ENCODE results near the gene SPC24.
"Not testable (repeated sequence)": the region's sequence is repeated elsewhere in the genome, so short reads cannot be mapped to it uniquely, and the experiment has no call there.

The SPC24 gene

DNA sequence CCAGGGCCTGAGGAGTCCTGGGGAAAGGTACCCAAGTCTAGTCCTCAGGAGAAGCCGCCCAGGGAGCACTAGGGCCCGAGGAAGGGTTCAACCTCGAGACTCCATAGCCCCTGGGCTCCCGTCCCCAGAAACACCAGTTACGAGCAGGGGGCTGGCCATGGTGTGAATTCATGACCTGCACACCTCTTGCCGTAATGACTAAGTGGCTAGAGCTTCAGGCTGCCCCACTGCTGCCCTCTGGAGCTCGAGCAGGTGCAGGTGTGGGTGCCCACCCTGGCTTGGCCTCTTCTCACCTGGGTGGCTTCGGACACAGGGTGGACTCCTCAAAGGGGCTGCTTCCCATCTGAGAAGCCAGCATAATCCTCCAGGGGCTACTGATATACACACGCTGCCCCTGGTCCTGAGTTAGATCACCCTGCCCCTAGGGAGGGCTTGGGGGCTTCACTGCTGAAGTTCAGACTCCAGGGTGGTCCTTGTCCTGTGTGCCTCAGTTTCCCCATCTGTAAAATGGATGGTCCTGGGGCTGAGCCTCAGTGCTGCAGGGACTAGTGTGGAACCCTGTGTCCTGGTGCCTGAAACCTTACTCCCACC is 13.6 kb downstream of the SPC24 start:
- Histone ChIP-seq H3K18ac (ENCODE audit: low read length) (peak overlapping the region; percentile 0), H3K9ac (ENCODE audit: low read length) (no peak overlapping the region)

DNA sequence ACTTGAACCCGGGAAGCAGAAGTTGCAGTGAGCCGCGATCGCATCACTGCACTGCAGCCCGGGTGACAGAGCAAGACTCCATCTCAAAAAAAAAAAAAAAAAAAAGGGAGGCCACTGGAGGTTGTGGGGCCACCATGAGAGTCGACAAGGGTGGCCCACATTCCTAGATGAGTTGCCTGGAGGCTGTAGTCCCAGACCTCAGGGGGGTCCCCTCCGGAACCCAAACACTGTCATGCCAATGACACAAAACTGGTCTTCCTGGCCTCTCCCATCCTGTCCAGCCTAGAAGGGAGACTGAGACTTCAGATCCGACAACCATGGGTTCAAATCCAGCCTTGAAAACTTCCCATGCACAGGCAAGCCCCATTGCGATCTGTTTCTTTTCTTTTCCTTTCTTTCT is 14.7 kb downstream of the SPC24 start:
- H3K9ac ChIP-seq (ENCODE audit: low read length), result no peak overlapping the region
- H3K4ac ChIP-seq (ENCODE audit: low read depth, low read length), result no peak overlapping the region
- no peak overlapping the region for H4K8ac ChIP-seq (ENCODE audit: low read depth, low read length)
- no CpG with 5 or more reads among the region's 9 CpGs for WGBS (ENCODE audit: extremely low coverage, insufficient coverage, insufficient read length)
- H3K4me2 ChIP-seq (ENCODE audit: low read length), result no peak overlapping the region
- no peak overlapping the region for H3K18ac ChIP-seq (ENCODE audit: low read length)
- no peaks in the 10 kb centered on the region for H3K27me3 ChIP-seq (ENCODE audit: insufficient read depth, low read length)
- no peak overlapping the region for H2BK5ac ChIP-seq (ENCODE audit: low read depth, low read length, poor library complexity)
- H3K36me3 ChIP-seq (ENCODE audit: control insufficient read depth in 1 of 2, insufficient read depth in 2 of 2, low read length in 2 of 2), result peaks cover 2 to 10% of the 10 kb centered on the region in 2 experiments
- H2BK120ac ChIP-seq (ENCODE audit: insufficient read depth, low read length, poor library complexity), result no peak overlapping the region
- no peak overlapping the region for H4K91ac ChIP-seq (ENCODE audit: low read depth, low read length)
- no peak overlapping the region for H3K23ac ChIP-seq (ENCODE audit: low read length)
- H2AK5ac ChIP-seq (ENCODE audit: low read length), result no peak overlapping the region
- H3K9me3 ChIP-seq (ENCODE audit: insufficient read depth, low read depth, low read length), result no peaks in the 10 kb centered on the region
- H2AFZ ChIP-seq (ENCODE audit: insufficient read depth, low read length, poor library complexity), result no peak overlapping the region
- peak overlapping the region; percentile 56 for H2BK12ac ChIP-seq (ENCODE audit: low read length)
- no peak for DNase-seq
- no peak overlapping the region for H4K12ac ChIP-seq (ENCODE audit: low read depth, low read length)
- peaks cover 2% of the 10 kb centered on the region for H3K79me2 ChIP-seq (ENCODE audit: control insufficient read depth, insufficient read depth, low read length, poor library complexity)
- H3K27ac ChIP-seq (ENCODE audit: low read depth, low read length), result no peak overlapping the region
- no peak overlapping the region for H3K4me3 ChIP-seq (ENCODE audit: low read depth, low read length)
- peaks cover 26% of the 10 kb centered on the region for H3K79me1 ChIP-seq (ENCODE audit: low read length)
- H3K14ac ChIP-seq (ENCODE audit: low read length), result no peak overlapping the region
- peaks cover 35 to 37% of the 10 kb centered on the region in 2 experiments for H3K4me1 ChIP-seq (ENCODE audit: control insufficient read depth in 1 of 2, insufficient read depth in 2 of 2, low read length in 2 of 2)

More for the DNA sequence above, 13.6 kb downstream of the SPC24 start:
- peak overlapping the region; percentile 34 for H4K8ac ChIP-seq (ENCODE audit: low read depth, low read length)
- no peaks in the 10 kb centered on the region for H3K9me3 ChIP-seq (ENCODE audit: insufficient read depth, low read depth, low read length)
- H3K14ac ChIP-seq (ENCODE audit: low read length), result peak overlapping the region; percentile 1
- H3K27ac ChIP-seq (ENCODE audit: low read depth, low read length), result peak overlapping the region; percentile 63
- peak overlapping the region; percentile 37 for H4K91ac ChIP-seq (ENCODE audit: low read depth, low read length)
- H2AK5ac ChIP-seq (ENCODE audit: low read length), result no peak overlapping the region
- H3K4me1 ChIP-seq (ENCODE audit: control insufficient read depth in 1 of 2, insufficient read depth in 2 of 2, low read length in 2 of 2), result peaks cover 35 to 37% of the 10 kb centered on the region in 2 experiments
- no peak overlapping the region for H3K4me3 ChIP-seq (ENCODE audit: low read depth, low read length)
- H3K4me2 ChIP-seq (ENCODE audit: low read length), result peak overlapping the region; percentile 40
- H2BK5ac ChIP-seq (ENCODE audit: low read depth, low read length, poor library complexity), result peak overlapping the region; percentile 12
- H2BK12ac ChIP-seq (ENCODE audit: low read length), result peak overlapping the region; percentile 39
- peaks cover 6 to 14% of the 10 kb centered on the region in 2 experiments for H3K36me3 ChIP-seq (ENCODE audit: control insufficient read depth in 1 of 2, insufficient read depth in 2 of 2, low read length in 2 of 2)
- H3K23ac ChIP-seq (ENCODE audit: low read length), result no peak overlapping the region
- DNase-seq, result no peak
- no CpG with 5 or more reads among the region's 9 CpGs for WGBS (ENCODE audit: extremely low coverage, insufficient coverage, insufficient read length)
- peaks cover 26% of the 10 kb centered on the region for H3K79me1 ChIP-seq (ENCODE audit: low read length)
- H2AFZ ChIP-seq (ENCODE audit: insufficient read depth, low read length, poor library complexity), result no peak overlapping the region
- no peaks in the 10 kb centered on the region for H3K27me3 ChIP-seq (ENCODE audit: insufficient read depth, low read length)
- H4K12ac ChIP-seq (ENCODE audit: low read depth, low read length), result no peak overlapping the region
- no peak overlapping the region for H3K4ac ChIP-seq (ENCODE audit: low read depth, low read length)
- H2BK120ac ChIP-seq (ENCODE audit: insufficient read depth, low read length, poor library complexity), result peak overlapping the region; percentile 34
- H3K79me2 ChIP-seq (ENCODE audit: control insufficient read depth, insufficient read depth, low read length, poor library complexity), result peaks cover 2% of the 10 kb centered on the region

DNA sequence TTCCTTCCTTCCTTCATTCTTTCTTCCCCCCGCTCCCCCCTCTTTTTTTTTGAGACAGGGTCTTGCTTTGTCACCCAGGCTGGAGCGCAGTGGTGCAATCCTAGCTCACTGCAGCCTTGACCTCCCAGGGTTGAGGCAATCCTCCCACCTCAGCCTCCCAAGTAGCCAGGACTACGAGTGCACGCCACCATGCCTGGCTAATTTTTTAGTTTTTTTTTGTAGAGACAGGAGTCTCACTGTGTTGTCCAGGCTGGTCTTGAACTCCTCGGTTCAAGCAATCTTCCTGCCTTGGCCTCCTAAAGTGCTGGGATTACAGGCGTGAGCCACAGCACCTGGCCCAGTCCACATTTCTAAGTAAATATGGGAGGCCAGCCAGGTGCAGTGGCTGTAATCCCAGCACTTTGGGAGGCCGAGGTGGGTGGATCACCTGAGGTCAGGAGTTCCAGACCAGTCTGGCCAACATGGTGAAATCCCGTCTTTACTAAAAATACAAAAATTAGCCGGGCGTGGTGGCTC is 15.5 kb downstream of the SPC24 start:
- WGBS (ENCODE audit: extremely low coverage, insufficient coverage, insufficient read length), result no CpG with 5 or more reads among the region's 10 CpGs

DNA sequence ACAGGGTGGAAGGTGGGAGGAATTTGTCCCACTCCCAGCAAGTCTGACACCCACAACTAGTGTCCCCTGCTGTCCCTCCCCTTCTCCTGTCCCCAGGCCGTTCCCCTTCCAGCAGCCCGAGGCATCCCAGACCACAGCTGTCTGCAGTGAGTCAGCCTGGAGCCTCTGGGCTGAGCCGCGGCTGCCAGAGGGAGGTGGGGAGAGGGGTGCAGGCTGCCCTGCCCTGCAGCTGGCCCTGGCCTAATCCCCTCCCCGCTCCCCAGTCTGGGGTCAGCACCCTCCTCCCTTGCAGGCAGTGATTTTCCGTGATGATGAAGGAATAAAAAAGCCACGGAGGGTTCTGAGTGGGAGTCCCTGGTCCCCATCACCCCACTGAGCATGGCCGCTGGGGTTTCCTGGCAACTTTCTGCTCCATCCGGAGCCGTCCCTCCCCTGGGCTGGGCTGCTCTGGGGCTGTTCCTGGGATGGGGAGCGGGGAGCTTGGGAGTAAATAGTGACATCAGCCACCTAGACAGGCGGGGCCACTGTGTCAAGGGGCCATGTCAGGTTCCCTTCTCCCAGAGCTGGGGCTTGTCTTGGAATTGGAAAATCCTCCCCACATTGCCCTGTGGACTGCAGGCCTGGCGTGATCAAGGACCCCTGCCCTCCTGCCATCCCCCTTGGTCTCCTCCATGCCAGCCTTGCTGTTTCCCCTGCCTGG is 16.8 kb downstream of the SPC24 start:
- peak overlapping the region; percentile 49 for H3K4me2 ChIP-seq (ENCODE audit: low read length)
- H3K79me2 ChIP-seq (ENCODE audit: control insufficient read depth, insufficient read depth, low read length, poor library complexity), result peaks cover 2% of the 10 kb centered on the region
- peaks cover 26% of the 10 kb centered on the region for H3K79me1 ChIP-seq (ENCODE audit: low read length)
- H3K4ac ChIP-seq (ENCODE audit: low read depth, low read length), result peak overlapping the region; percentile 39
- peak overlapping the region; percentile 93 for H2BK12ac ChIP-seq (ENCODE audit: low read length)
- H2BK5ac ChIP-seq (ENCODE audit: low read depth, low read length, poor library complexity), result peak overlapping the region; percentile 50
- peak overlapping the region; percentile 80 for H3K18ac ChIP-seq (ENCODE audit: low read length)
- no peaks in the 10 kb centered on the region for H3K9me3 ChIP-seq (ENCODE audit: insufficient read depth, low read depth, low read length)
- peak overlapping the region; percentile 50 for H3K14ac ChIP-seq (ENCODE audit: low read length)
- no peak overlapping the region for H3K9ac ChIP-seq (ENCODE audit: low read length)
- no peak overlapping the region for H3K23ac ChIP-seq (ENCODE audit: low read length)
- H3K27me3 ChIP-seq (ENCODE audit: insufficient read depth, low read length), result no peaks in the 10 kb centered on the region
- peak overlapping the region; percentile 38 for H3K27ac ChIP-seq (ENCODE audit: low read depth, low read length)
- peak overlapping the region; percentile 77 for H4K91ac ChIP-seq (ENCODE audit: low read depth, low read length)
- peak overlapping the region; percentile 19 for H4K12ac ChIP-seq (ENCODE audit: low read depth, low read length)
- no CpG with 5 or more reads among the region's 13 CpGs for WGBS (ENCODE audit: extremely low coverage, insufficient coverage, insufficient read length)
- peak overlapping the region; percentile 30 for H2AFZ ChIP-seq (ENCODE audit: insufficient read depth, low read length, poor library complexity)
- no peaks in the 10 kb centered on the region for H3K36me3 ChIP-seq (ENCODE audit: control insufficient read depth in 1 of 2, insufficient read depth in 2 of 2, low read length in 2 of 2)
- H2AK5ac ChIP-seq (ENCODE audit: low read length), result peak overlapping the region; percentile 51
- H2BK120ac ChIP-seq (ENCODE audit: insufficient read depth, low read length, poor library complexity), result peak overlapping the region; percentile 81
- no peak overlapping the region for H3K4me3 ChIP-seq (ENCODE audit: low read depth, low read length)
- H3K4me1 ChIP-seq (ENCODE audit: control insufficient read depth in 1 of 2, insufficient read depth in 2 of 2, low read length in 2 of 2), result peaks cover 35 to 37% of the 10 kb centered on the region in 2 experiments
- DNase-seq, result peak; percentile 74 to 79
- peak overlapping the region; percentile 70 for H4K8ac ChIP-seq (ENCODE audit: low read depth, low read length)

More for the DNA sequence above, 15.5 kb downstream of the SPC24 start:
- H4K8ac ChIP-seq (ENCODE audit: low read depth, low read length); H3K9me3 ChIP-seq (ENCODE audit: insufficient read depth, low read depth, low read length); H3K9ac ChIP-seq (ENCODE audit: low read length); H2BK5ac ChIP-seq (ENCODE audit: low read depth, low read length, poor library complexity); H2AFZ ChIP-seq (ENCODE audit: insufficient read depth, low read length, poor library complexity); H3K4ac ChIP-seq (ENCODE audit: low read depth, low read length); H4K91ac ChIP-seq (ENCODE audit: low read depth, low read length); H3K36me3 ChIP-seq (ENCODE audit: control insufficient read depth in 1 of 2, insufficient read depth in 2 of 2, low read length in 2 of 2); H3K18ac ChIP-seq (ENCODE audit: low read length); H3K4me2 ChIP-seq (ENCODE audit: low read length); H2BK120ac ChIP-seq (ENCODE audit: insufficient read depth, low read length, poor library complexity); H3K23ac ChIP-seq (ENCODE audit: low read length); H4K12ac ChIP-seq (ENCODE audit: low read depth, low read length); H3K4me3 ChIP-seq (ENCODE audit: low read depth, low read length); H2AK5ac ChIP-seq (ENCODE audit: low read length); H3K27me3 ChIP-seq (ENCODE audit: insufficient read depth, low read length); H3K79me2 ChIP-seq (ENCODE audit: control insufficient read depth, insufficient read depth, low read length, poor library complexity); H3K14ac ChIP-seq (ENCODE audit: low read length); H3K27ac ChIP-seq (ENCODE audit: low read depth, low read length); H2BK12ac ChIP-seq (ENCODE audit: low read length): not testable (repeated sequence)
- H3K79me1 ChIP-seq (ENCODE audit: low read length), result peaks cover 26% of the 10 kb centered on the region
- DNase-seq, result peak; percentile 41 to 45
- peaks cover 35 to 37% of the 10 kb centered on the region in 2 experiments for H3K4me1 ChIP-seq (ENCODE audit: control insufficient read depth in 1 of 2, insufficient read depth in 2 of 2, low read length in 2 of 2)
